HepG2 (cell line): ENCODE data around the gene FAM83C. TPM values are rescaled to one million over a fixed set of nuclear protein-coding genes. Genes with fewer than 3 reads are reported as not detected.

Experiments
- ATF5 ChIP-seq: sonication (generic); formaldehyde crosslinking; IDR thresholded peaks from 2 replicates; pipeline ENCODE4 v1.4.0; 2020; ENCODE audit warnings: mild to moderate bottlenecking, low read depth, missing genetic modification reagents
- DNMT3B ChIP-seq: conservative IDR thresholded peaks from 2 replicates; pipeline ENCODE4 v1.6.1; 2016; ENCODE audit warnings: missing biosample characterization, control low read depth
- ISL2 ChIP-seq: sonication (generic); formaldehyde crosslinking; IDR thresholded peaks from 2 replicates; pipeline ENCODE4 v1.5.0; 2020; ENCODE audit warnings: missing genetic modification reagents
- NCOR1 ChIP-seq: fragments of 200-600 bp; sonication (generic); IDR thresholded peaks from 2 replicates; pipeline ENCODE4 v1.7.0; 2017; ENCODE audit warnings: antibody characterized with exemption, low read length, borderline replicate concordance
- REL ChIP-seq: sonication (generic); formaldehyde crosslinking; conservative IDR thresholded peaks from 2 replicates; pipeline ENCODE4 v1.8.0; 2022; ENCODE audit warnings: mild to moderate bottlenecking, missing genetic modification reagents, moderate library complexity
- SOX13 ChIP-seq, 3 experiments: fragments of 450-650 bp in 1 of 3; sonication (generic) in 1 of 3; formaldehyde crosslinking in 1 of 3; IDR thresholded peaks in 2 of 3; conservative IDR thresholded peaks in 1 of 3; 2 replicates each; pipeline versions ENCODE4 v1.5.0 to v1.6.1; 2016 to 2020; ENCODE audit warnings: antibody characterized with exemption in 1 of 3, mild to moderate bottlenecking in 1 of 3, missing compliant biosample characterization in 1 of 3, missing genetic modification reagents in 1 of 3, moderate library complexity in 1 of 3
- TEAD3 ChIP-seq: optimal IDR thresholded peaks from 2 replicates; pipeline ENCODE3; 2016; ENCODE audit warnings: borderline replicate concordance
- ZNF142 ChIP-seq: sonication (generic); formaldehyde crosslinking; IDR thresholded peaks from 2 replicates; pipeline ENCODE4 v1.4.0; 2020; ENCODE audit warnings: missing genetic modification reagents
- ZNF3 ChIP-seq: IDR thresholded peaks from 2 replicates; pipeline ENCODE4 v1.7.0; 2017; ENCODE audit warnings: inconsistent platforms
- ZNF407 ChIP-seq: sonication (generic); formaldehyde crosslinking; IDR thresholded peaks from one replicate; pipeline ENCODE4 v1.5.1; 2020; ENCODE audit warnings: mild to moderate bottlenecking, missing genetic modification reagents; ENCODE audit errors: not compliant biosample characterization
- ZNF800 ChIP-seq: sonication (generic); formaldehyde crosslinking; IDR thresholded peaks from 2 replicates; pipeline ENCODE4 v1.4.0; 2020; ENCODE audit warnings: missing genetic modification reagents
- polyA plus RNA-seq, 8 experiments: library from polyadenylated mRNA; depleted of rRNA in 3 of 8; stranded (reverse) in 7 of 8; unstranded in 1 of 8; fragments of >200 nt; fragmentation: Illumina TruSeq in 4 of 8; extraction: Trizol in 4 of 8; gene quantifications; 2 replicates each; pipeline versions ENCODE4 v1.2.1 to v1.2.3, GENCODE V29; 2011 to 2016; ENCODE audit warnings: low read depth in 4 of 8, missing spikeins in 1 of 8, mixed read lengths in 1 of 8; ENCODE audit not compliant: insufficient read depth in 1 of 8
- total RNA-seq, 5 experiments: library from RNA; depleted of rRNA; stranded (reverse); fragments of >200 nt; fragmentation: Illumina TruSeq; extraction: Trizol; gene quantifications; 2 replicates each; pipeline ENCODE4 v1.2.3, GENCODE V29; 2016; ENCODE audit warnings: low read depth in 1 of 5

FAM83C gene
- total and polyA plus RNA-seq, 2 of the 13 experiments (the other 11 are each of a cell fraction or from before 2014, with no cell fraction given) = 0.04 TPM; not detected in 1

- TF ChIP-seq ATF5 = no peak
- TF ChIP-seq ZNF800 (CRISPR knock-in tag) = no peak
- peak; percentile 77 for TF ChIP-seq TEAD3 (CRISPR knock-in tag)
- TF ChIP-seq ZNF142 (CRISPR knock-in tag) = no peak
- no peak for TF ChIP-seq SOX13 (IDR thresholded peaks at IDR 0.05)
- peak in 1 of 2 experiments; percentile 45; a peak in 1 of 4 replicates for TF ChIP-seq SOX13 (CRISPR knock-in tag; conservative IDR thresholded peaks at IDR 0.05 in 1 of 2, IDR thresholded peaks at IDR 0.05 in 1 of 2)
- TF ChIP-seq ISL2 (CRISPR knock-in tag) = no peak
- TF ChIP-seq DNMT3B (CRISPR knock-in tag) = peak; percentile 36; the same call in 1 of the 2 replicates
- no peak for TF ChIP-seq REL
- no peak for TF ChIP-seq ZNF407 (CRISPR knock-in tag)
- no peak for TF ChIP-seq NCOR1
- no peak for TF ChIP-seq ZNF3
Measured at GRCh38 chr20:35320396-35321126, 28.3 kb upstream of the FAM83C start (continued).
